GM21619 (cell line): ENCODE measurements around the gene TSPAN17.

Experiments used
- ATAC-seq: cut with Tn5 transposase; IDR thresholded peaks from one replicate; pipeline ENCODE4 v1.9.1; 2021; ENCODE audit not compliant: unreplicated experiment

TSPAN17 gene

DNA sequence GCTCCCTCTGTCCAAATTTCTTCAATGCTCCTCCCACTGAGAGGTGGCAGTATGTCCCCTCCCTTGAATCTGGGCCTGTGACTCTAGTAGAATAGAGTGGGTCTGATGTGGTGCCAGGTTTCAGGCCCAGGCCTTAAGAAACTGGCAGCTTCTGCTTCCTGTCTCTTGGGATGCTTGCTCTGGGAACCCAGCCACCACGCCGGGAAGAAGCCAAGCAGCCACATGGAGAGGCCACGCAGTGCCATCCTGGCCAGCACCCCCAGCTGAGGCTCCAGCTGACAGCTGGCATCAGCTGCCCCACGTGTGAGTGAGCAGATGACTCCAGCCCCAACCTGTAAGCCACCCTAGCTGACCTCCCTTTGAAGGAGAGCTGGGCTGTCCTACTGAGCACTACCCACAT, 7.3 kb upstream of the TSPAN17 start:
- ATAC-seq: no peak

DNA sequence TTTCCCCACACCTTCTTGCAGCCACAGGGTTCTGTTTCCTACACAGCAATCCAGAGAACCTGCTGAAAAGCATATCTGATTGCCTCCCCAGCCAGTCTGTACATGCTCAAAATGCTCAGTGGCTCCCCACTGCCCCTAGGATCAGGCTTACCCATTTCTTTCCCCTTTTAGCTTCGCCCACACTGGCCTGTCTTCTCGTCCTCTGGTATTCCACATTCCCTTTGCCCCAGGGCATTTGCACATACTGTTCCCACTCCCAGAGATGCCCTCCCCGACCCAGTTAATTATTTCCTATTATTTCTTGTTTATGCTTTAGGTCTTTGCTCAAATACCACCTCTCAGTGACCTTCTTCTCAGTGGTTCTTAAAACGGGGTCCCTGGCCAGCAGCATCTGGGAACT, 6.7 kb upstream of the TSPAN17 start:
- no peak for ATAC-seq

DNA sequence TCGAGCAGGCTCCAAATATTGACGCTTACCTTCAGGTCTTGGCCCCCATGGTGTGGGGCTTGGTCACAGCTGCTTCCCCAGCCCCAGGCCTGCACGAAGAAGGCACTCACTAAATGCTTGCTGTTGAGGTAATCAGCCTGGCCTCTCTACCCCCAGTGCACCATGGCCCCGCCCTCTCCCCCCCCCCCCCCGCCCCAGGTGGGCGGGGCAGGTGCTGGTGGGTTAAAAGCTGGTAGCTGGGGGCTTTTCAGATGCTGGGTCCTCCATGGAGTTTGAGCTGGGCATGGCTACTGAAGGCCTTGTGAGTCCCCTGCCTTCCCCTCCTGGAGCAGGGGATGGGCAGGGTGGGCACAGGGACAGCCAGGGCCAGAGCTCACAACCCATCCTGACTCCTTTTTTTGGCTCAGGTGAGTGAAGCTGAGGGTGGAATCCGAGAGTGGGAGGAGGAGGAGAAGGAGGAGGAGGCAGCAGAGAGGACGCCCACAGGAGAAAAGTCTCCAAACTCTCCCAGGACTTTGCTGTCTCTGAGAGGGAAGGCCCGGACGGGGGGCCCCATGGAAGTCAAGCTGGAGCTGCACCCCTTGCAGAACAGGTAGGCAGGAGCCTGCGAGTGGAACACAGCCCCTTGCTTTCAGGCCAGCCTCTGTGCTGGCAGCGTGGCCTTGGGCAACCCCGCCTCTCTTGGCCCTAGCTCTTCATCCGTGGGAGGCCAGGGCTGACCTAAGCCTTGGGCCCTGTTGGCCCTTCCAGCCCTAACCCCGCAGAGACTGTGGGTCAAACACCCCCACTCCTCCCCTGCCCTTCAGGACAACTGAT, 4.4 kb upstream of the TSPAN17 start:
- no peak for ATAC-seq

DNA sequence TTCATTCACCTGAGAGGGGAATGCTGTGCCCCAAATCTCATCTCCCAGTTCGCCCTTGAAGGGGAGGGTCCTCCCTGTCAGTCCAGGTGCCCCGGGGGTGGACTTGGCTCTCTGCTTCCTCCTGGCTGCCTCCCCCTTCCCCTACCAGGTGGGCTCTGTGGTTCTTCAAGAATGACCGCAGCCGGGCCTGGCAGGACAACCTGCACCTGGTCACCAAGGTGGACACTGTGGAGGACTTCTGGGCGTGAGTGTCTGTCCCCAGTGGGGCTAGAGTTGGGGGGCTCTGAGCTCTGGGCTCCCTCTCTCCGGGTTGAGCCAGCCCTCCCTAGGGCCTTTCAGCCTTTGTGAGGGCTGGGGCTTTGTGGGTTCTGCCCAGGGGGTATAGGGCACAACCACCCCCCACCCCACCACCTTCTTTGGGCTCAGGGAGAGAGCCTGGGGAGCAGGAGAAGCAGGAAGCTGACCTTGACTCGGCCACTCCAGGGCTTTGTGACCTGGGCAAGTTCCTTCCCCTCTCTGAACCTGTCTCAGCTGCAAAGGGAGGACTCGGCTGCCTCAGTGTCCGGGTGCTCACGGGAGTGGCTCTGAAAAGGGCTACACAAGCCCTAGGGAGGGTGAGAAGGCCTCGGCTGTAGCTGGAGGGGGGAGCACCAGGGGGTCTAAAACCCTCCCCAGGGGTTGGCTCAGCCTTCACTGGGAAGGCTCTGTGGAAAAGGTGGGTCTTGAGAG, 3.6 kb upstream of the TSPAN17 start:
- ATAC-seq: no peak

DNA sequence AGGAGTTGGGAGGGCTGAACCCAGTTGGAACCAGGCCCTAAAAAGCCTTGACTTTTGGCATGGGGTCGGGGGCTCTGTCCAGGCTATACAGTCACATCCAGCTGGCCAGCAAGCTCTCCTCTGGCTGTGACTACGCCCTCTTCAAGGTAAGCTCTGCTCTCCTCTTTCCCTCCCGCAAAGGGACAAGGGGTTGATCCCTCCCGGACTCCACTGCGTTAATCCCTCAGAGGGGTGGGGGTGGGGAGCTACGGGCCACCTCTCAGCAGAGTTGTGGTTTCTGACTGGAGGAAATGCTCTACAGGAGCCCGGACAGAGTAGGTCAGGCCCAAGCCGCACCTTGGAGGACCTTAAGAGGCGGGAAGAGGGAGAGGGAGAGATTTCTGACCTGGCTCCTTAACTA, 3.0 kb upstream of the TSPAN17 start:
- no peak for ATAC-seq

DNA sequence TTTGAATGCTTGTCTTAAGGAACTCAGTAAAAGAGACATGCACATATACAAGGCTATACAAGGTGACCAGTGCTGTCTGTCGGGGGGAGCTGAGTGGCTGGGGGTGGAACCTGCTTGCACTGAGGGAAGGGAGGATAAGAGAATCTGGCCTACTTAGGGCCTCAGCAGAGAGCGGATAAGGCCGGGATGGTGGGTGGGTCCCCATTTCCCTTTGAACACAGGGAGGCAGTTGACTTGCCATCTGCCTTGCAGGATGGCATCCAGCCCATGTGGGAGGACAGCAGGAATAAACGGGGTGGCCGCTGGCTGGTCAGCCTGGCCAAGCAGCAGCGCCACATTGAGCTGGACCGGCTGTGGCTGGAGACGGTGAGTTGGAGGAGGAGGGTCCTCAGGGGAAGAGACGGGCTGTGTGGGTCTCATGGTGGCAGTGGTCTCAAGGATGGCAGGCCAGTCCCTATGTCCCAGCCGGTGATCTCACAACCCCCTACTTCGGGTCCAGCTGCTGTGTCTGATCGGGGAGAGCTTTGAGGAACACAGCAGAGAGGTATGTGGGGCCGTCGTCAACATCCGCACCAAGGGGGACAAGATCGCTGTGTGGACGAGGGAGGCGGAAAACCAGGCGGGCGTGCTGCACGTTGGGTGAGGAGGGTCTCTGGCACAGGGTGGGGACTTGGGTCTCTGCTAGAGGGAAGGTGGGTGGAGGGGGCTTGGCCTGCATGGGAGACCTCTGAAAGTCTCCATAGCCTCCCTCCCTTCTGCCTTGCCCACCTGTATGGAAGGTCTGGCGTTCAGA, 2.2 kb upstream of the TSPAN17 start:
- ATAC-seq: no peak

DNA sequence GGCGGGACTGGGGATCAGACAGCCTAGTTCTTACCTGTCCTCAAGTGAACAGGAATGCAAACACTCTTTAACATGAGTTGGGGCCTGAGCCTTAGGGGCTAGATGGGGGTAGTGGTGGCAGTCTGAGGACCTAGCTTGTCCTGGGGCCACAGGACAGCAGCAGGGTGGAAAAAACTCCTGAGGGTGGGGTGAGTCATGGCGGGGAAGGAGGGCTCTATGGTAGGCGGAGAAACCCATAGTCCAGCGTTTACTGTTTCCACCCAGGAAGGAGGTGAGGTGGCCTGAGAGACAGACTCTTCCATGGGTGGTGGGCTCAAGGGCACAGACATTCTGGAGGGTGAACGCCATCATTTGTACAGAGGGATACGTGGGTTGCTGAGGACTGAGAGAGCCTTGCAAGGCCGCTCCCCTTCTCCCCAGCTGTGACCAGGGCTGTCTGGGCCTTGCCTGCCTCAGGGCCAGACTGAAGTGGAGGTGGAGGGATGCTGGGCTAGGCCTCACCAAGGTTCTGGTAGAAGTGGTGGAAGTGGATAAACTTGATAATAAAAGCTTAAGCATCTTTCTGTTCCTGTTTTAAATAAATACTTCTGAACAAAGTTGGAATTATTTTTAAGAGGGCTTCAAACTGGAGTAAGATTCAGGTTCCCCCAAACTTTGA, 1.1 kb upstream of the TSPAN17 start:
- ATAC-seq: no peak

DNA sequence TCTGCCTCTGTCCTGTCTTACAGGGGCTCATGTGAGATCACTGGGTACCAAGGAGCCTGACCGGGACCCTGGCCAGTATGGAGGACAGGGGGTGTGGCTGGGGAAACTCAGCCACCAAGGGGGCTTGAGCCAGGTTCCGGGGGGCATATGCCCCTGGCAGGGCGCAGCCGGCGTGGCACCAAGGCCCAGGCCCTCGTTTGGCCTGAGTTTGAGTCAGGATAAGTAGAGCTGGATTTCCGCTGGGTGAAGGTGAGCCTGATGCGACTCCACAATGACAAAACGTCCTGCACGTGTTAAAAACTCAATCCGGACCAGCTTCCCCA, 616 bp upstream of the TSPAN17 start:
- ATAC-seq: peak; percentile 4

DNA sequence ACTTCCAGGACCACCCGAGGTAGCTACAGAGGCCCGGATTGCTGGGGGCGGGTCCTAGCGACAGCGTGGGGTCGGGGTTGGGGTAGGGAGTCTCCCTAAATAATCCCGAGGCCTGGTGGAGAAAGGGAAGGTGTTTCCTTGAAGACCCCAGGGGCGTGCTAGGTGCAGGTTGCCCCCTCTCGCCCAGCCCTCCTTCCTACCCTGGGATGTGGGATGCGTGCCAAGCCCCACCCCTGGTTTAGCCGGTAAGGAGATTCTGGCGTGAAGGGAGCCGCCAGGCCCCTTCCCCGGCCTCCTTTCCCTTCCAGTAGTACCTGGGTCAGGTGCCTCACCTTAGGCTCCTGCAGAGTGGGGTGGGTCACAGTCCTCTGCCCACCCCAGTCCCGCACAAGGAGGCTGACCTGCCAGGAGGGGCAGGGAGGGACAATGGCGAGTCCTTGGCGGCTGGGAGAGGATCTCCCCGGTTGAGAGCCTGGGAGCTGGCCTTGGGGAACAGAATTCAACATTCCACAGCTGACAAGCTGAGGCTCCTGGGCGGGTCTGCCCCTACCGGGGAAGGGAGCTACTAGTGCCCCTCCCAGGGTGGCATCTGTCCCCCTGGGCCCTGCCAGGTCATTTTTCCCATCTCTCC, 674 bp downstream of the TSPAN17 start:
- no peak for ATAC-seq

DNA sequence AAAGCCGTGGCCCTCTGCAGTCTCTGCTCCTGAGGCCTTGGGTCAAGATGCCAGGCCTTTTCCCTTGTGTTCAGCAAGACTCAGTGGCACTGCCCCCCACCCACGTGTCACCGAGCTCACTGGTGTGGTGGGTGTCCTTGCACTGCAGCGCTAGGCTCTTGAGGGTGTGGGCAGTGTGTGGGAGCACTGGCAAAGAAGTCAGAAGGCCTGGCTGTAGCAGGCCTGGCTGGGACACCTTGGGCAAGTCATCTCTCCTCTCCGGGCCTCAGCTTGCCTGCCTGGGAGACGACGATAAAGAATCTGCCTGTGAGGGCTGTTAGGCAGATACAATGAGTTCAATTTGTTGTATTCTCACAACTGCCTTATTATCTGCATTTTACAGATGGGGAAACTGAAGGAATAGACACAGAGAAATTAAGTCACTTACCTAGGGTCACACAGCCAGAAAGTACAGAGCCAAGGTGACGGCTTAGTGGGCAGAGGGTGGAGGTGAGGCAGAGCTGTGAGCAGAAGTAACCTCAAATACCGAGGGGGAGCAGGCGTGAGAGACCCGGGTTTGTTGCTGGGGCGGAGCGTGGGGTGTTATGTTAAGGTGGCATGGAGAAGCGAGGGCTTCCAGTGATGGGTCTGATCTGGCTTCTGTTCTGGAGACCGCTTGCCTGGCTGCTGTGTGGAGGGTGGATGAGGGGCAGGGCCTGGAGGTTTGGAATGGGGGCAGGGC, 1.4 kb downstream of the TSPAN17 start:
- ATAC-seq: no peak

DNA sequence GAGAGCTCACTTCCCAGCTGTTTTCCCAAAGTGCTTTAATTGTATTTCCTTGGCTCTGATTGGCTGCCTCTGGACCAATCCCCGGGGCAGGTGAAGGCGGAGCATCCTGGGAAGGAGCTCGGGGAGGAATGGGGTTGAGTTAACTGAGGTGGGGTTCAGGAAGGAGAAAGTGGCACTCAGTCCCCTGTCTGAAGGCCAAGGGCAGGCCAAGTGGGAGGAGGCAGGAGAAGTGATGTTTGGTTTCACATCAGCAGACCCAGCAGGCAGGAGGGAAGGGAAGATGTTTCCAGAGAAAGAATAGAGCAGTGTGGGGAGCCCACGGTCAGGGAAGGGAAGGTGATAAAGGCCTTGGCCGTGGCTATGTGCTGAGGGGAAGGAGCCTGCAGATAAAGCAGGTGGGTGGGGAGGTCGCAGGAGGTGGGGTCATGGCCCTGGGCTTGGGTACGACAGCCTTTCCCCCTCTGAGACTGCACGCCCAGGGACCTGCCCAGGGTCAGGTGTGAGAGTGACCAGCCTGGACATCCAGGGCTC, 3.1 kb downstream of the TSPAN17 start:
- no peak for ATAC-seq

DNA sequence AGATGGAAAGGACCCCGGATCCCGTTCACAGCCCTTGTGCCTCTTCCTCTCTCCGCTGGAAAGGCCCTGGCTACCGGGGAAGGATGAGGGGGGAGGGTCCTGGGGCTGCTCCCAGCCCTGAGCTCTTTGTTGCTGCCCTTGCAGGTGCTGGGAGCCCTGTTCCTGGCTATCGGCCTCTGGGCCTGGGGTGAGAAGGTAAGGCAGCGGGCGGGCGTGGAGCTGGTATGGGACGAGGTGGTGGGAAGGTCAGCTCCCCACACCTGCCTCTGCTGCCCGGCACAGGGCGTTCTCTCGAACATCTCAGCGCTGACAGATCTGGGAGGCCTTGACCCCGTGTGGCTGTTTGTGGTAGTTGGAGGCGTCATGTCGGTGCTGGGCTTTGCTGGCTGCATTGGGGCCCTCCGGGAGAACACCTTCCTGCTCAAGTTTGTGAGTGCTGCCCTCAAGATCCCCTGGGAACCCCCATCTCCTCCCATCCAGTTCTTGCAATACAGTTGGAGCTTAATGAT, 4.2 kb downstream of the TSPAN17 start:
- no peak for ATAC-seq

DNA sequence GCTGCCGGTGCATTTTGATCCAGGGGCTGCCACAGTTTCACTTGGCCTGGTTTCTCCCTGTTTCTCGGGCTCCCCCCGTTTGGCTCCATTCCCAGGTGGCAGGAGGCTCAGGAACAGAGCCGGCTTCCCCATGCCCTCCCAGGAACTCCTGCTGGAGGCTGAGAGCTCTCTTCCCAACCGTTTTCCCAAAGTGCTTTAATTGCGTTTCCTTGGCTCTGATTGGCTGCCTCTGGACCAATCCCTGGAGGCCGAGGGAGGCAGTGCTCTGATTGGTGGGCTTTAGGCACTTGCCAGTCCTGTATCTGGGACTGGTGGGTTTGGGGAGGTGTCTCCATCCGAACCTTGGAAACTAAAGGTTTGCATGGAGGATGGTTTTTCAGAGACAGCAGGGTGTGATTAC, 4.9 kb downstream of the TSPAN17 start:
- no peak for ATAC-seq

DNA sequence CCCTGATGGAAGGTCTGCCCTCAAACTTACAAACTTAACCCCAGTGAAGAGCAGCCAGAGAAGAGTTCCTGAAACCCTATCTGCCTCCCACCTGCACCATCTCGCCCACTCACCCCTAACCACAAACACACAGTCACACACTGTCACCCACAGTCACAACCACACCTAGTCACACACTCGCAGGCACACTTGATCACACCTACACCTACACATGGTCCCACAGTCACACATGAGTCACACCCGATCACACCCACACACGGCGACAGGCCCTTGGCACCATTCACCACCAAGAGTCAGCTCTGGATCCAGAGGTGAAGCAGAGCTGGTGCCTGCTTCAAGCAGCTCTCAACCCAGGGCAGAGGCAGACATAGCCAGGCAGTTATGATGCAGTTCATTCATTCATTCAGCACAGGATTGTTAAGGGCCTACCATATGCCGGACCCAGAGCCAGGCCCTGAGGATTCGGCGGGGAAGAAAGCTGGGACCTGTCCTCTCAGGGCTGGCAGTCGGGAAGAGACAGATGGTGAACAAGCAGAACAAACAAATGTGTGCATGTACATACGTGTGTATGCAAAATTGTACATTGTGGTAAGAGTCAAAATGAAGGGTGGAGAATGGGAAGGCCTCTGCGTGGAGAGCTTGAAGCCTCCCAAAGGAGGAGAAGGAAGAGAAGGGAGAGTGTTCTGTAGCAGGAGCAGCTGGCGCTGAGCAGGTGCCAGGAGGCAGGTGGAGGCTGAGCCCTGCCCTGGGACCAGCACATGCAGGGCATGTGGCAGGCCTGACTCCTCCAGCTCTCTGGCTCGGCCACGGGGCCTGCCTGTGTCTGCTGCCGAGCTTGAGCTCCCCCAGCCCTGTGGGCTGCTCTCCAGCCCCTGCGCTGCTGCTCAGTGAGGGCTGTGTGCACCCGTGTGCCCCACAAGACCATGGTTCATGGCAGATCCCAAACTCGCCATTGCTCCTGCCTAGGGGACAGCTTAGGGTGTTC, 6.4 kb downstream of the TSPAN17 start:
- no peak for ATAC-seq

DNA sequence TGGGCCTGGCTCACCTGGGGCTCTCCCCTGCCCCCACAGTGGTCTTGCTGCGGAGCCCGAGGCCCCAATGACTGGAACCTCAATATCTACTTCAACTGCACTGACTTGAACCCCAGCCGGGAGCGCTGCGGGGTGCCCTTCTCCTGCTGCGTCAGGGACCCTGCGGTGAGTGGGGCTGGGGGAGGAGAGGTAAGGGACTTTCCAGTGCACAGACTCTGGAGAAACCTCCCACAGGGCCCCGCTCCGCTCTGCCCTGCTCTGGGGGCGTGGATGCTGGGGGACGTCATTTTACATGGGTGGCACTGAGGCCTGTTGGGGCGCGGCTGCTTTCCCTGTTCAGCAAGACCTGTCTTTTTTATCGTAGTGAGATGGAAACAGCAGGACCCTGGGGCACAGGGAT, 7.6 kb downstream of the TSPAN17 start:
- no peak for ATAC-seq

DNA sequence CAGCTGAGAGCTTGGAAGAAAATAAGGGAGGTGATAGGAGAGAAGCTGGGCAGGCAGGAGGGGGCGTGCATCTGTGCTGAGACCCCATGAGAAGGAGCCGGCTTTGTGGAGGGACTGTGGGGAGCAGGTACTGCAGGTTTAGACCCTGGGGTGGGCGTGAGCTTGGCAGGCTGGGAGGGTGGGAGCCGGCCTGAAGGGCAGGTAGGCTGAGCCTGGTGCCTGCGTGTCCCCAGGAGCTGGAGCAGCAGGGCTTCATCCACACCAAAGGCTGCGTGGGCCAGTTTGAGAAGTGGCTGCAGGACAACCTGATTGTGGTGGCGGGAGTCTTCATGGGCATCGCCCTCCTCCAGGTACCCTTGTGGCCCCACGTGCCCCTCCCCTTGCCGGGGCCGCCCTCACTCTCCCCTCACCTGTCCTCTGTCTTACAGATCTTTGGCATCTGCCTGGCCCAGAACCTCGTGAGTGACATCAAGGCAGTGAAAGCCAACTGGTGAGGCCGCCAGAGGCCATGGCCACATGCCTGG, 9.2 kb downstream of the TSPAN17 start:
- no peak for ATAC-seq

DNA sequence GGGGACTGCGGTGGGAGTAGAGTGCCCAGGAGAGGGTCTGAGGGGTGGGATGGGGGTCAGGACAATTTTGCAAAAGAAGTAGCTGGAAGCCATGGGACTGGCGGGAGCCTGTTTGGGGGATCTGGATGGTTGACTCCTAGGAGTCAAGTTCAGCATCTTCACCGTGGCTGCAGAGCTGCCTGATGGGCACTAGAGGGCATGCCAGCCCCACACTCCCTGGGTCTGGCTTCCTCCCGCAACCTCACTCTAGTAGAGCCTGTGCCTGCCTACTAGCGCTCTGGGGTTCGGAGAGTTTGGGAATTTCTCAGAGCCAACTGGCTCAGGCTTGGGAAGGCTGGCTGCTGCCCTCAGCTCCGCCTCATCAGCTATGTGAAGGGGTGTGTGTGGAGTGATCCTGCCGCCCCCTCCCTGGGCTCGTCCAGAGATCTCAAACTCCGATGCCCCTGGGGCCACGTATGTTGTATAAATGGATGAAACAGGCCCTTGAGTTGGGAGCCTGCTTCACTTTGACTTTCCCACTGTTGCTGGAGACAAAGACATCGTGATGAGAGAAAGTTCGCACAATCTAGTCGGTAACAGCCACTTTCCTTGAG, 10.8 kb downstream of the TSPAN17 start:
- ATAC-seq: peak; percentile 37
